GM12878 (cell line): ENCODE measurements around the gene OPCML. TPM values are rescaled to one million over a fixed set of nuclear protein-coding genes. Genes with fewer than 3 reads are reported as not detected.

Source experiments
- ATAC-seq: fragments of 200-7000 bp; cut with Tn5 transposase; 3 replicates; pipeline ENCODE4 v1.9.1; 2020; ENCODE audit warnings: mild to moderate bottlenecking, moderate library complexity
- BruUV-seq: library from RNA; stranded (reverse); fragments of 400-500 nt; replicated peaks from 2 replicates; lab custom pipeline; 2021; lab: Mats Ljungman, UMichigan
- CTCF ChIA-PET: fragments of 300-600 bp; sonication (Branson Sonifier 250); formaldehyde crosslinking; extraction: SDS; loops from one replicate; lab custom pipeline; 2021; ENCODE audit warnings: inconsistent platforms; lab: Yijun Ruan, JAX
- POLR2A ChIA-PET: fragments of 350-600 bp; formaldehyde crosslinking; extraction: SDS; loops from one replicate; lab custom pipeline; 2021; ENCODE audit warnings: inconsistent platforms; lab: Charles Lee
- RAD21 ChIA-PET: fragments of 300-600 bp; sonication (Branson Sonifier 250); formaldehyde crosslinking; loops from one replicate; lab custom pipeline; 2023; ENCODE audit warnings: antibody characterized with exemption; ENCODE audit not compliant: unreplicated experiment; lab: Charles Lee
- SMC1A ChIA-PET: fragments of 300-600 bp; sonication (Branson Sonifier 250); formaldehyde crosslinking; loops from one replicate; lab custom pipeline; 2023; ENCODE audit not compliant: unreplicated experiment, uncharacterized antibody; lab: Charles Lee
- DNase-seq: peaks from one replicate; pipeline ENCODE4 v3.0.0-alpha.2; 2011; ENCODE audit warnings: low read depth, low spot score
- FAIRE-seq: peaks from 3 replicates; lab custom pipeline; 2011; peaks lifted over from hg19 to GRCh38; lab: Jason Lieb, UNC
- H2AFZ ChIP-seq: 2 replicates; pipeline ENCODE4 v1.6.0; 2011; ENCODE audit warnings: low read depth, low read length, control low read depth; ENCODE audit not compliant: control insufficient read depth
- H3K27ac ChIP-seq: 2 replicates; pipeline ENCODE4 v1.5.1; 2011; ENCODE audit warnings: control low read depth; ENCODE audit not compliant: control insufficient read depth, insufficient read depth
- H3K27me3 ChIP-seq, 2 experiments: replicated peaks in 1 of 2; 2 replicates each; pipeline versions ENCODE4 v1.6.0 to v1.6.1; 2011; ENCODE audit warnings: low read length in 1 of 2; ENCODE audit not compliant: control insufficient read depth in 2 of 2, insufficient read depth in 2 of 2
- H3K36me3 ChIP-seq, 2 experiments: 2 replicates each; pipeline ENCODE4 v1.5.1; 2011; ENCODE audit warnings: low read length in 1 of 2; ENCODE audit not compliant: control insufficient read depth in 2 of 2, insufficient read depth in 2 of 2
- H3K4me1 ChIP-seq: 2 replicates; pipeline ENCODE4 v1.6.1; 2011; ENCODE audit warnings: mild to moderate bottlenecking, low read length, moderate library complexity, mixed read lengths; ENCODE audit not compliant: control insufficient read depth, insufficient read depth
- H3K4me2 ChIP-seq: 2 replicates; pipeline ENCODE4 v1.6.0; 2011; ENCODE audit warnings: control low read depth; ENCODE audit not compliant: control insufficient read depth, insufficient read depth
- H3K4me3 ChIP-seq: fragments of 200-600 bp; sonication (generic); 2 replicates; pipeline ENCODE4 v1.5.1; 2016
- H3K79me2 ChIP-seq: 2 replicates; pipeline ENCODE4 v1.6.0; 2011; ENCODE audit warnings: low read length; ENCODE audit not compliant: control insufficient read depth, insufficient read depth
- H3K9ac ChIP-seq: 2 replicates; pipeline ENCODE4 v1.8.0; 2011; ENCODE audit warnings: low read length, control low read depth, mixed read lengths; ENCODE audit not compliant: control insufficient read depth, insufficient read depth
- H3K9me3 ChIP-seq: replicated peaks from 3 replicates; pipeline ENCODE4 v1.5.1; 2011; ENCODE audit warnings: mild to moderate bottlenecking, low read length; ENCODE audit not compliant: control insufficient read depth, insufficient read depth
- H4K20me1 ChIP-seq: 2 replicates; pipeline ENCODE4 v1.6.0; 2011; ENCODE audit not compliant: control insufficient read depth, insufficient read depth
- BCL3 ChIP-seq: IDR thresholded peaks from 2 replicates; pipeline ENCODE4 v1.6.1; 2011; ENCODE audit warnings: borderline replicate concordance, low read depth, mild to moderate bottlenecking, moderate library complexity, low read length; ENCODE audit not compliant: insufficient read depth, poor library complexity, severe bottlenecking
- CBX5 ChIP-seq: sonication (generic); IDR thresholded peaks from 2 replicates; pipeline ENCODE4 v1.6.1; 2016; ENCODE audit warnings: low read depth, moderate library complexity, mild to moderate bottlenecking, inconsistent platforms
- CREM ChIP-seq: IDR thresholded peaks from 2 replicates; pipeline ENCODE4 v1.6.1; 2014; ENCODE audit warnings: antibody characterized with exemption, low read depth
- DPF2 ChIP-seq: fragments of 450-650 bp; IDR thresholded peaks from 2 replicates; pipeline ENCODE4 v1.6.1; 2017; ENCODE audit warnings: mild to moderate bottlenecking
- E2F4 ChIP-seq: IDR thresholded peaks from 2 replicates; pipeline ENCODE4 v1.6.1; 2012; ENCODE audit warnings: low read depth, low read length, improper control_type of control experiment
- MLLT1 ChIP-seq: fragments of 450-650 bp; IDR thresholded peaks from 2 replicates; pipeline ENCODE4 v1.6.1; 2016; ENCODE audit warnings: mild to moderate bottlenecking
- NR2F1 ChIP-seq: fragments of 450-650 bp; conservative IDR thresholded peaks from 2 replicates; pipeline ENCODE4 v1.6.1; 2017; ENCODE audit warnings: mild to moderate bottlenecking
- POLR2AphosphoS5 ChIP-seq: IDR thresholded peaks from 2 replicates; pipeline ENCODE4 v1.6.1; 2011; ENCODE audit warnings: mild to moderate bottlenecking, low read length, inconsistent platforms
- PRDM15 ChIP-seq: fragments of 450-650 bp; formaldehyde crosslinking; IDR thresholded peaks from 2 replicates; pipeline ENCODE4 v1.4.0; 2020; ENCODE audit warnings: mild to moderate bottlenecking, moderate library complexity
- ZNF207 ChIP-seq: fragments of 450-650 bp; IDR thresholded peaks from 2 replicates; pipeline ENCODE4 v1.6.1; 2014; ENCODE audit warnings: antibody characterized with exemption, mild to moderate bottlenecking, borderline replicate concordance
- whole genome bisulfite sequencing: methylation state at CpG from one replicate; pipeline ENCODE4 v1.1.6; 2016; ENCODE audit warnings: low lambda C conversion rate; ENCODE audit not compliant: insufficient replicate concordance, insufficient coverage; ENCODE audit errors: missing lambda C conversion rate; 5-methylcytosine and 5-hydroxymethylcytosine counted together
- in situ Hi-C: fragments of 300-500 bp; cut with MboI; formaldehyde crosslinking; loops from 9 replicates; pipeline ENCODE4 v1.14.3; 2018; ENCODE audit warnings: mixed read lengths
- intact Hi-C: fragments of 100-400 bp; cut with micrococcal nuclease; formaldehyde crosslinking; loops from one replicate; pipeline ENCODE4 v1.14.2; 2022; ENCODE audit not compliant: unreplicated experiment
- polyA plus RNA-seq, 11 experiments: library from polyadenylated mRNA; depleted of rRNA in 4 of 11; unstranded in 6 of 11; stranded (reverse) in 5 of 11; fragments of >200 nt; fragmentation: Nextera tagmentation in 4 of 11; fragmentation: Illumina TruSeq in 1 of 11; extraction: Ambion mirVana in 4 of 11; extraction: Trizol in 1 of 11; gene quantifications; 1 replicate in 1 of 11; 2 replicates in 10 of 11; pipeline versions ENCODE4 v1.2.1 to v1.2.3, GENCODE V29; 2011 to 2016; ENCODE audit warnings: inconsistent platforms in 2 of 11, missing spikeins in 2 of 11, low read depth in 1 of 11
- total RNA-seq, 4 experiments: library from RNA; depleted of rRNA in 3 of 4; stranded (reverse); fragments of >200 nt in 3 of 4; fragmentation: Illumina TruSeq in 1 of 4; extraction: Trizol in 1 of 4; gene quantifications; 2 replicates each; pipeline versions ENCODE4 v1.2.1 to v1.2.3, GENCODE V29; 2013 to 2021

Gene OPCML
- total and polyA plus RNA-seq, 10 of the 15 experiments (the other 5 are each of a cell fraction or from before 2014, with no cell fraction given), result 0.84 TPM; not detected in 9

- Histone ChIP-seq H3K4me2 (no peak overlapping the region), H3K9me3 (no peaks in the 10 kb centered on the region), H3K4me3 (no peak overlapping the region), H3K79me2 (no peaks in the 10 kb centered on the region), H3K9ac (no peak overlapping the region), H3K27me3 (no peaks in the 10 kb centered on the region; a peak in 1 of 4 replicates), H3K36me3 (no peaks in the 10 kb centered on the region), H3K27ac (no peak overlapping the region), H4K20me1 (no peaks in the 10 kb centered on the region), H2AFZ (no peak overlapping the region), H3K4me1 (no peaks in the 10 kb centered on the region)
- no peak for FAIRE-seq
- intact Hi-C loops, result no loop called here
- ChIA-PET POLR2A (no interaction called here), CTCF (no interaction called here), RAD21 (no interaction called here), SMC1A (no interaction called here)
- TF ChIP-seq BCL3 (no peak), CBX5 (no peak), POLR2AphosphoS5 (no peak), ZNF207 (no peak), MLLT1 (no peak), NR2F1 (no peak), E2F4 (no peak), DPF2 (no peak), PRDM15 (CRISPR knock-in tag) (no peak), CREM (no peak)
- no peak for DNase-seq
- in situ Hi-C loops, result no loop called here
- ATAC-seq, result no peak
- no TSS peak for BruUV-seq
- 21% methylated on average over 8 of the region's 8 CpGs for WGBS
Observed at GRCh38 chr11:132456751-132457328, 1075.5 kb downstream of the OPCML start.
